Neural progenitor cell (in vitro differentiated cells): ENCODE data around the gene SLCO2B1. TPM values are rescaled to one million over a fixed set of nuclear protein-coding genes. Genes with fewer than 3 reads are reported as not detected.

Experiments used
- DNase-seq: peaks from one replicate; pipeline ENCODE4 v3.0.0-alpha.2; 2016; ENCODE audit warnings: low spot score
- H2AFZ ChIP-seq: fragments of 200-600 bp; sonication (generic); replicated peaks from 2 replicates; pipeline ENCODE4 v1.6.1; 2016; ENCODE audit warnings: antibody characterized with exemption
- H3F3A ChIP-seq: fragments of 200-600 bp; sonication (generic); 2 replicates; pipeline ENCODE4 v1.6.1; 2016; ENCODE audit warnings: antibody characterized with exemption, low read depth
- H3K27ac ChIP-seq: fragments of 200-600 bp; sonication (generic); 2 replicates; pipeline ENCODE4 v1.5.1; 2016; ENCODE audit warnings: mild to moderate bottlenecking
- H3K27me3 ChIP-seq: fragments of 200-600 bp; sonication (generic); 2 replicates; pipeline ENCODE4 v1.6.1; 2016; ENCODE audit warnings: mild to moderate bottlenecking, moderate library complexity
- H3K36me3 ChIP-seq: fragments of 200-600 bp; sonication (generic); 2 replicates; pipeline ENCODE4 v1.5.1; 2016
- H3K4me1 ChIP-seq: fragments of 200-600 bp; sonication (generic); 2 replicates; pipeline ENCODE4 v1.6.1; 2016; ENCODE audit warnings: mixed run types
- H3K4me2 ChIP-seq: fragments of 200-600 bp; sonication (generic); 2 replicates; pipeline ENCODE4 v1.6.1; 2016
- H3K4me3 ChIP-seq: fragments of 200-600 bp; sonication (generic); 2 replicates; pipeline ENCODE4 v1.5.1; 2016
- H3K79me2 ChIP-seq: fragments of 200-600 bp; sonication (generic); 2 replicates; pipeline ENCODE4 v1.6.1; 2016; ENCODE audit warnings: low read depth
- H3K9ac ChIP-seq: fragments of 200-600 bp; sonication (generic); 2 replicates; pipeline ENCODE4 v1.6.1; 2016
- H3K9me3 ChIP-seq: fragments of 200-600 bp; sonication (generic); 2 replicates; pipeline ENCODE4 v1.5.1; 2016; ENCODE audit warnings: low read depth
- H4K20me1 ChIP-seq: fragments of 200-600 bp; sonication (generic); 2 replicates; pipeline ENCODE4 v1.6.1; 2016; ENCODE audit warnings: low read depth
- H3K27ac Mint-ChIP-seq: 3 replicates; pipeline ENCODE4 v1.8.0; 2021; ENCODE audit warnings: mixed read lengths
- H3K27me3 Mint-ChIP-seq: 2 replicates; pipeline ENCODE4 v1.8.0; 2022; ENCODE audit warnings: low read depth, mild to moderate bottlenecking, inconsistent platforms, moderate library complexity, mixed read lengths; ENCODE audit not compliant: insufficient read depth
- H3K36me3 Mint-ChIP-seq: 3 replicates; pipeline ENCODE4 v1.8.0; 2021; ENCODE audit warnings: mixed read lengths
- H3K4me1 Mint-ChIP-seq: 3 replicates; pipeline ENCODE4 v1.8.0; 2021; ENCODE audit warnings: mixed read lengths
- H3K4me3 Mint-ChIP-seq: 3 replicates; pipeline ENCODE4 v1.8.0; 2021; ENCODE audit warnings: mild to moderate bottlenecking, moderate library complexity, mixed read lengths
- H3K9me3 Mint-ChIP-seq: 3 replicates; pipeline ENCODE4 v1.8.0; 2020; ENCODE audit warnings: mixed read lengths
- CTCF ChIP-seq: fragments of 200-600 bp; sonication (generic); IDR thresholded peaks from 2 replicates; pipeline ENCODE4 v1.5.1; 2017; ENCODE audit warnings: antibody characterized with exemption, mild to moderate bottlenecking
- EZH2 ChIP-seq: fragments of 200-600 bp; sonication (generic); IDR thresholded peaks from 2 replicates; pipeline ENCODE4 v1.6.1; 2017; ENCODE audit warnings: antibody characterized with exemption, mild to moderate bottlenecking, moderate library complexity
- EZH2phosphoT487 ChIP-seq: fragments of 200-600 bp; sonication (generic); IDR thresholded peaks from 2 replicates; pipeline ENCODE4 v1.6.1; 2017; ENCODE audit warnings: antibody characterized with exemption
- total RNA-seq: library from RNA; depleted of rRNA; stranded (reverse); fragments of >200 nt; gene quantifications from 2 replicates; pipeline ENCODE4 v1.2.3, GENCODE V29; 2015; ENCODE audit warnings: low replicate concordance

SLCO2B1 gene
- total RNA-seq, 1 donor from 2014 or later: 0.07 TPM

- TF ChIP-seq CTCF (no peak), EZH2phosphoT487 (no peak), EZH2 (no peak)
Observed at GRCh38 chr11:75169101-75169885, 18.4 kb downstream of the SLCO2B1 start.

GRCh38 chr11:75170516-75171201 lies 19.8 kb downstream of the SLCO2B1 start:
- no peak overlapping the region for H2AFZ ChIP-seq
- TF ChIP-seq EZH2phosphoT487 (no peak), CTCF (no peak), EZH2 (no peak)

More at GRCh38 chr11:75169101-75169885, 18.4 kb downstream of the SLCO2B1 start:
- Histone ChIP-seq H3K27ac (no peak overlapping the region), H3K9ac (no peak overlapping the region), H3K27me3 (no peaks in the 10 kb centered on the region), H3K79me2 (no peaks in the 10 kb centered on the region), H3K4me2 (no peak overlapping the region), H3F3A (no peaks in the 10 kb centered on the region), H4K20me1 (no peaks in the 10 kb centered on the region), H3K36me3 (no peaks in the 10 kb centered on the region), H3K9me3 (no peaks in the 10 kb centered on the region), H2AFZ (no peak overlapping the region), H3K4me3 (no peak overlapping the region), H3K4me1 (peaks cover 4% of the 10 kb centered on the region)
- DNase-seq: no peak
- no peaks in the 10 kb centered on the region for H3K9me3 Mint-ChIP-seq
- peaks cover 5% of the 10 kb centered on the region for H3K4me1 Mint-ChIP-seq
- H3K27ac Mint-ChIP-seq: no peak overlapping the region
- no peak overlapping the region for H3K4me3 Mint-ChIP-seq
- H3K27me3 Mint-ChIP-seq: peaks cover 3% of the 10 kb centered on the region
- no peaks in the 10 kb centered on the region for H3K36me3 Mint-ChIP-seq

GRCh38 chr11:75173336-75173735 lies 22.4 kb downstream of the SLCO2B1 start:
- Histone ChIP-seq H3K36me3 (no peaks in the 10 kb centered on the region), H3F3A (no peaks in the 10 kb centered on the region), H2AFZ (no peak overlapping the region), H3K9ac (no peak overlapping the region), H3K27me3 (no peaks in the 10 kb centered on the region), H3K27ac (no peak overlapping the region), H3K9me3 (no peaks in the 10 kb centered on the region), H3K4me3 (no peak overlapping the region), H3K4me1 (no peaks in the 10 kb centered on the region), H4K20me1 (no peaks in the 10 kb centered on the region), H3K79me2 (no peaks in the 10 kb centered on the region), H3K4me2 (no peak overlapping the region)
- no peak for DNase-seq
- no peak overlapping the region for H3K27ac Mint-ChIP-seq
- TF ChIP-seq CTCF (no peak), EZH2 (no peak), EZH2phosphoT487 (no peak)
- no peak overlapping the region for H3K4me3 Mint-ChIP-seq
- H3K36me3 Mint-ChIP-seq: no peaks in the 10 kb centered on the region
- H3K9me3 Mint-ChIP-seq: no peaks in the 10 kb centered on the region
- peaks cover 4% of the 10 kb centered on the region for H3K27me3 Mint-ChIP-seq
- peaks cover 13% of the 10 kb centered on the region for H3K4me1 Mint-ChIP-seq

More at GRCh38 chr11:75170516-75171201, 19.8 kb downstream of the SLCO2B1 start:
- H3K4me3 ChIP-seq: no peak overlapping the region
- H3K79me2 ChIP-seq: no peaks in the 10 kb centered on the region
- no peaks in the 10 kb centered on the region for H3K27me3 ChIP-seq
- Mint-ChIP-seq H3K27ac (no peak overlapping the region), H3K36me3 (no peaks in the 10 kb centered on the region), H3K27me3 (peaks cover 3% of the 10 kb centered on the region), H3K9me3 (no peaks in the 10 kb centered on the region), H3K4me1 (peaks cover 13% of the 10 kb centered on the region), H3K4me3 (no peak overlapping the region)
- no peak overlapping the region for H3K27ac ChIP-seq
- no peaks in the 10 kb centered on the region for H4K20me1 ChIP-seq
- H3K9ac ChIP-seq: no peak overlapping the region
- no peaks in the 10 kb centered on the region for H3F3A ChIP-seq
- no peaks in the 10 kb centered on the region for H3K9me3 ChIP-seq
- H3K4me1 ChIP-seq: peaks cover 4% of the 10 kb centered on the region
- no peak for DNase-seq
- H3K36me3 ChIP-seq: no peaks in the 10 kb centered on the region
- H3K4me2 ChIP-seq: no peak overlapping the region
